ENCODE measurements around the gene PPP6R2. TPM values are rescaled to one million over a fixed set of nuclear protein-coding genes. Genes with fewer than 3 reads are reported as not detected.
A peak's percentile ranks its signal among the peaks of the same experiment; 100 is the strongest.

PPP6R2 gene
- total RNA-seq, 2 donors from 2014 or later: 42.6 to 48.3 TPM

- no peak overlapping the region for H3K27ac Mint-ChIP-seq
- H3K36me3 Mint-ChIP-seq: no peaks in the 10 kb centered on the region
- no peaks in the 10 kb centered on the region for H3K9me3 Mint-ChIP-seq
- DNase-seq (ENCODE audit: low spot score in 2 of 2) (no peak), ATAC-seq (no peak)
Observed at GRCh38 chr22:50483977-50484853, 141.1 kb downstream of the PPP6R2 start.

GRCh38 chr22:50485221-50486131 lies 142.3 kb downstream of the PPP6R2 start:
- Mint-ChIP-seq H3K27ac (peak overlapping the region in 1 of 2 donors; percentile 47), H3K9me3 (no peaks in the 10 kb centered on the region), H3K36me3 (no peaks in the 10 kb centered on the region)
- no peak for DNase-seq (ENCODE audit: low spot score in 2 of 2)
- ATAC-seq: no peak

DNA sequence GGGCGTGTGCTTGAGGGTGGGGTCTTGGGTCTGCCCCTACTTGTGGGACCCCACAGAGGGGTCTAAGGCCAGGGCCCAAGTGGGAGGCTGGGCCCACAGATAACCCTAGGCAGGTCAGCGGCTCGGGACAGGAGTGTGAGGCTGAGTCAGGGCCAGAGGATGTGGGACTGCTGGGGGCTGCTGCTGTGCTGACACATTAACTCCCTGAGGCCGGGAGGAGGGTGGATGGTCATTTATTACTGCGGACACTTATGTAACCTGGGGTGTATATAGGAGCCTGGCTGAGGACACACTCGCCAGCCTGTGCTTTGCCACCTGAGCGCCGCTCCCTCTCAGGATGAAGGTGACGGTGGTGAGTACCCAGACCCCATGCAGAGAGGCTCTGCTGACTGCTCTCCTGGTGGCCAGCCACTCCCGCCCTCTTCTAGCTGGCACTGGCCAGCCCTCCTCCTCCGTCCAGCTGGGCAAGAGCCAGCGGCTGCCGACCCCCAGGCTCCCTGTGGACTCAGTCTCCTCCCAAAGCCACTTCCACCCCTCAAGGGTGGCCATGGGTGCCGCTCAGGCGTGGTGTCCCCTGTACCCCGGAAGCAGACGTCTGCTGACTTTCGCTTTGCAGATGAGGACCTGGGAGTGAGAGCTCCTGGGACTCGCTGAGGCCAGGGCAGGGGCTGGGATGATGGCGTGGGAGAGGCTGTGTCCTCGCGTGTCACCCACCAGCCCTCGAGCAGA lies 143.6 kb downstream of the PPP6R2 start, which contains the start of gene MIOX:
TSS of gene MIOX (plus strand) at position 299 of the 729 bp plus-strand sequence. CDS start at position 338, 39 bp downstream.
- Mint-ChIP-seq H3K36me3 (no peaks in the 10 kb centered on the region), H3K27ac (no peak within 1 kb of the TSS), H3K9me3 (no peaks in the 10 kb centered on the region)
- ATAC-seq (no peak), DNase-seq (ENCODE audit: low spot score in 2 of 2) (no peak)

- no peak for DNase-seq (ENCODE audit: low spot score in 2 of 2)
- peak in 1 of 2 donors; percentile 18 for ATAC-seq
- Mint-ChIP-seq H3K9me3 (no peaks in the 10 kb centered on the region), H3K36me3 (no peaks in the 10 kb centered on the region), H3K27ac (no peak overlapping the region)
Observed at GRCh38 chr22:50487290-50488005, 144.3 kb downstream of the PPP6R2 start.

- DNase-seq (ENCODE audit: low spot score in 2 of 2): no peak
- H3K27ac Mint-ChIP-seq: no peak overlapping the region
- ATAC-seq: no peak
- no peaks in the 10 kb centered on the region for H3K36me3 Mint-ChIP-seq
- H3K9me3 Mint-ChIP-seq: no peaks in the 10 kb centered on the region
Observed at GRCh38 chr22:50488006-50488677, 145.0 kb downstream of the PPP6R2 start.

GRCh38 chr22:50488886-50489285 lies 145.8 kb downstream of the PPP6R2 start:
- no peak for ATAC-seq
- no peaks in the 10 kb centered on the region for H3K36me3 Mint-ChIP-seq
- no peak overlapping the region for H3K27ac Mint-ChIP-seq

GRCh38 chr22:50489363-50490243 lies 146.5 kb downstream of the PPP6R2 start:
- Mint-ChIP-seq H3K36me3 (no peaks in the 10 kb centered on the region), H3K27ac (no peak overlapping the region), H3K9me3 (no peaks in the 10 kb centered on the region)
- ATAC-seq (no peak), DNase-seq (ENCODE audit: low spot score in 2 of 2) (no peak)

More at GRCh38 chr22:50488886-50489285, 145.8 kb downstream of the PPP6R2 start:
- no peaks in the 10 kb centered on the region for H3K9me3 Mint-ChIP-seq
- DNase-seq (ENCODE audit: low spot score in 2 of 2): no peak

DNA sequence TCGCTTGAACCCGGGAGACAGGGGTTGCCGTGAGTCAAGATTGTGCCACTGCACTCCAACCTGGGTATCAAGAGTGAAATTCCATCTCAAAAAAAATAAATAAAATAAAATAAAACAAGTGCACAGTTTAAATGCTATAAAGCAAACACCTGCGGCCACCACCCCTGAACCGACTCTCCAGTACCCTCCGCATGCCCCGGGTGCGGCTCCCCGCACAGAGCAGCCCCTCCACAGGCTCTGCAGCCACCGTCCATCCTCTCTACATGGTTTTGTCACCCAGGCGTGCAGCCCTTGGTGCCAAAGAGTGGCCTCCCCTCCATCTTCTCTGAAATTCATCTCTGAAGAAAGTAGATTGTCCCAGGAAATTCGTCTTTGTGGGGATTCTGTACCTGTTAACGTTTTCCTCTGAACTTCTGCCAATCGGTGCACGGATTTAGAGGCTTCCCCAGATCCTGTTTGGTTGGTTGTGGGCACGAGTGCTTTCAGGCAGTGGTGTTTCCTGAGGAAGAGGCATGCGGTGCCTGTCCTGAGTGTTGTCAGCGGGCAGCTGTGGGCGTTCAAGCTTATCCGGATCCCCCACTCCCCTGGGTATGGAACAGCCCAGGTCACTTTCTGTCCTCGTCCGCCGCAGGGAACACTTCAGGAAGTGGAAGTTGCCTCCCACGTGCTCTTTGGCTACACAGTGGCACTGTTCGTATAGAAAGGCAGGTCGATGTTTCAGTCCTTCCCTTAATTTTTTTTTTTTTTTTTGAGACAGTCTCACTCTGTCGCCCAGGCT lies 147.6 kb downstream of the PPP6R2 start:
- Mint-ChIP-seq H3K27ac (peak overlapping the region; percentile 16 to 62), H3K9me3 (no peaks in the 10 kb centered on the region), H3K36me3 (no peaks in the 10 kb centered on the region)
- no peak for DNase-seq (ENCODE audit: low spot score in 2 of 2)
- ATAC-seq: peak; percentile 29 to 77

Other genes starting within 250 kb of the PPP6R2 start
- 1 to 10 TPM; 2.1 to 2.5 TPM for gene PANX2, start 172.6 kb upstream of the PPP6R2 start, total RNA-seq
- 10 to 100 TPM; 84.4 to 98.2 TPM for gene TRABD, start 157.4 kb upstream of the PPP6R2 start, total RNA-seq
- gene SELENOO, start 142.3 kb upstream of the PPP6R2 start, total RNA-seq: 10 to 100 TPM; 22.5 to 23.4 TPM
- 10 to 100 TPM; 49.6 to 50.9 TPM for gene TUBGCP6, start 98.3 kb upstream of the PPP6R2 start, total RNA-seq
- gene HDAC10, start 92.1 kb upstream of the PPP6R2 start, total RNA-seq: 10 to 100 TPM; 43.7 to 67.3 TPM
- gene MAPK12, start 81.6 kb upstream of the PPP6R2 start, total RNA-seq: 10 to 100 TPM in 1 of 2 donors, 1 to 10 TPM in 1; 7.1 to 14.2 TPM
- 10 to 100 TPM; 15.6 to 25.7 TPM for gene MAPK11, start 72.9 kb upstream of the PPP6R2 start, total RNA-seq
- 10 to 100 TPM; 10.3 to 13.1 TPM for gene PLXNB2, start 35.7 kb upstream of the PPP6R2 start, total RNA-seq
- gene DENND6B, start 16.3 kb upstream of the PPP6R2 start, total RNA-seq: 1 to 10 TPM; 4.1 to 4.3 TPM
- 10 to 100 TPM; 99.3 to 99.8 TPM for gene SBF1, start 131.7 kb downstream of the PPP6R2 start, total RNA-seq
- 1 to 10 TPM; 6.0 to 7.0 TPM for gene ADM2, start 138.2 kb downstream of the PPP6R2 start, total RNA-seq
- under 1 TPM in 1 of 2 donors, not detected in 1; 0.25 TPM for gene MIOX, start 143.5 kb downstream of the PPP6R2 start, total RNA-seq
- gene LMF2, start 164.4 kb downstream of the PPP6R2 start, total RNA-seq: 10 to 100 TPM; 54.2 to 76.7 TPM
- 100 to 1,000 TPM; 121 to 130 TPM for gene NCAPH2, start 164.9 kb downstream of the PPP6R2 start, total RNA-seq
- gene SCO2, start 182.3 kb downstream of the PPP6R2 start, total RNA-seq: 1 to 10 TPM in 1 of 2 donors, not detected in 1; 4.8 TPM
- gene TYMP, start 186.7 kb downstream of the PPP6R2 start, total RNA-seq: 10 to 100 TPM; 20.8 to 74.5 TPM
- gene KLHDC7B, start 202.6 kb downstream of the PPP6R2 start, total RNA-seq: 10 to 100 TPM in 1 of 2 donors, 1 to 10 TPM in 1; 2.6 to 11.0 TPM
- 1 to 10 TPM in 1 of 2 donors, under 1 TPM in 1; 0.80 to 3.9 TPM for gene SYCE3, start 219.6 kb downstream of the PPP6R2 start, total RNA-seq
- gene CPT1B, start 235.1 kb downstream of the PPP6R2 start, total RNA-seq: 10 to 100 TPM; 61.8 to 92.2 TPM
- gene CHKB, start 239.5 kb downstream of the PPP6R2 start, total RNA-seq: 100 to 1,000 TPM in 1 of 2 donors, 10 to 100 TPM in 1; 83.8 to 127 TPM